HG03108 (cell line): ENCODE results near the gene PPP3CA.
"Not testable (repeated sequence)": the region's sequence is repeated elsewhere in the genome, so short reads cannot be mapped to it uniquely, and the experiment has no call there.

ENCODE experiments used
- ATAC-seq: cut with Tn5 transposase; IDR thresholded peaks from one replicate; pipeline ENCODE4 v1.9.1; 2021; ENCODE audit warnings: moderate library complexity; ENCODE audit not compliant: unreplicated experiment

Gene PPP3CA

GRCh38 chr4:101148551-101148950, 198.8 kb downstream of the PPP3CA start:
- ATAC-seq: no peak

DNA sequence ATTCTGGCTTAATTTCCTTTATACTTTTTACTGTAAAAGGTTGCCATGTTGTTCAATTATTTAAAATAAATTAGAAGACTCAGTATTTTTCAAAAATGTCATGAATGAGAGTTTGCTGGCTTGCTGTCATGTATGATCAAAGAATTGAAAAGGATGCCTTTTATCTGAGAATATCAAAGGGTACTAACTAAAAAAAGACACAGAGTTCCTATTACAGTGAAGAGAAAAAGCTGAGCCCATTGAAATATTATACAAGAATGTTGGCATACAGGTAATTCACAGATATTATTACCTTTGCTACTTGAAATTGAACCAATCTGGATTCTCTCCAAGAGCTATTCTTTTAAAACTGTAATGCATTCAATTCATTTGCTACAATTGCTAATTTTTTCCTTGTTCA, 200.0 kb downstream of the PPP3CA start:
- no peak for ATAC-seq

DNA sequence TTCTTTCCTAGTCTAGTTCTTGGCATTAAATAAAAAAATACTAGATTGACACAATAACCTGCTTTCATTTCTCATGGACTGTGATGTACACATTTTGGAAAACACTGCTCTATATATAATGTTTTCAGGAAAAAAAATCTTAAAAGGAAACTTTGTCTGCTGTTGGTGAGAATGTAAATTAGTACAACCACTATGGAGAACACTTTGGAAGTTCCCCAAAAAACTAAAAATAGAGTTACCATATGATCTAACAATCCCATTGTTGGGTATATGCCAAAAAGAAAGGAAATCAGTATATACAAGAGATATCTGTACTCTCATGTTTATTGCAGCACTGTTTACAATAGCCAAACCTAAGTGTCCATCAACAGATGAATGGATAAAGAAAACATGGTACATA, 202.3 kb downstream of the PPP3CA start:
- no peak for ATAC-seq

GRCh38 chr4:101142259-101142658, 205.1 kb downstream of the PPP3CA start:
- ATAC-seq: no peak

DNA sequence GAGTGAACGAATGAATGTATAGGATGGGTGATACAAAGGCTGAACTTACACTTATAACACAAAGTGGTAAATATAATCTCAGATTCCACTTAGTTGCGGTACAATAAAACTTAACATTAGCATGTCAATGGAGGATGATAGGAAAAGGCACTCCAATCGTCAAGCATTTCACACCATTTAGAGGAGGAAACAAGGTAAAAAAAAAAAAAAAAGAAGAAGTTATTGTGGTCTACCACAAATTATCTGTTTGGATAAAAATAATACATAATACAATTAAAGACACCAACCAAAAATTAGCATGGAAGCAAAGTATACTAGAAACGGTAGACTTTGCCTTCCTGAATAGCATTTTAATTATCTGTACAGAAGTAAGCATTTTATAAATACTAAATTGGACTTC, 205.5 kb downstream of the PPP3CA start:
- no peak for ATAC-seq

DNA sequence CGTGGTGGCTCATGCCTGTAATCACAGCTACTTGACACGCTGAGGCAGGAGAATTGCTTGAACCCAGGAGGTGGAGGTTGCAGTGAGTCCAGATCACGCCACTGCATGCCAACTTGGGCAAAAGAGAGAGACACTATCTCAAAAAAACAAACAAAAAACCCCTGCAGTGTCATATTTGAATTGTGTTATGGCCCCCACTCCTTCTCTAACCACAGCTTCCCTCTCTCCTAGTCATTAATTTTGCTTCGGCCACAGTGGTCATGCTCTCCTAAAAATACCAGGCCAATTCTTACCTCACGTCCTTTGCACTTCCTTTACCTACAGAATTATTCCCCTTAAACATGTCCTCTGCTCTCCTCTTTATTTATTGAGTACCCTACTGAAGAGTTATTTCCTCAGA, 206.1 kb downstream of the PPP3CA start:
- no peak for ATAC-seq

DNA sequence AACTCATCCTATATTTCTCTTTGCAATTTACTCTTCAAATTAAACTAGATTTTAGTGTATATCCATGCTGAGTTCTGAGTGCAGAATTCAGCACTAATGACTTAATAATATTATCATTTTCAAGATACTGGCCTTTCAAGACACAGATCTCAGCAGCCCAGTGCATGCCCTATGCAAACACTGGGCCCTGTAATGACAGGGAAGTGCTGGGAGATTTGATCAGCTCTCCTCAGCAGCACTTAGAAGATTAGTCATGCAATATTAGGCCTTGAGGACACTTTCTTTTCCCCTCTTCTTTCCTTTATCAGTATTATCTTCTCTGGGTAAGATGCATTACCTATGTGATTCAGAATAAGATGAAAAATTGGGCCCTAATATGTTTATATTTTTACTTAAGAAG, 207.1 kb downstream of the PPP3CA start:
- ATAC-seq: no peak

GRCh38 chr4:101136373-101137370, 210.7 kb downstream of the PPP3CA start:
- ATAC-seq: no peak

- ATAC-seq: peak; percentile 63
Measured at GRCh38 chr4:101135371-101136010, 211.8 kb downstream of the PPP3CA start.

- not testable (repeated sequence) for ATAC-seq
Measured at GRCh38 chr4:101131058-101131457, 216.3 kb downstream of the PPP3CA start.

GRCh38 chr4:101128898-101129297, 218.4 kb downstream of the PPP3CA start:
- not testable (repeated sequence) for ATAC-seq

GRCh38 chr4:101128473-101128872, 218.9 kb downstream of the PPP3CA start:
- ATAC-seq: no peak

- no peak for ATAC-seq
Measured at GRCh38 chr4:101127176-101127790, 220.0 kb downstream of the PPP3CA start.

DNA sequence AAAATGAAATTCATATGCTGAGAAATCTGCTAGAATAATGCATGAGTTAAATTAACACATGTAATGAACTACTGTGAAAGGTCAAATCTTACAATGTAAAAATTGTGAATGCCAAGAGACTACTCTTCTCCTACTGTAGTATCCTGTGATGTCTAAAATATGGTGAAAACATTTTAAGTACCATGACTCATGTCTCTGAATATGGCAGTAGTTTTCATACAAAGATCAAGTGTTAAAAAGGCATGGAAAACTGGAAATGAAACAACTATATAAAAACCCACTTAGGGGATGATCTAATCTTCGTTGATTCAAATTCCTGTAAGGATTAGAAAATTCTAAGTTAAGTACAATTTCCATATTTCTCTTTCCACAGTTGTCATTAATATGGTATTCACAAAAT, 221.3 kb downstream of the PPP3CA start:
- ATAC-seq: no peak

DNA sequence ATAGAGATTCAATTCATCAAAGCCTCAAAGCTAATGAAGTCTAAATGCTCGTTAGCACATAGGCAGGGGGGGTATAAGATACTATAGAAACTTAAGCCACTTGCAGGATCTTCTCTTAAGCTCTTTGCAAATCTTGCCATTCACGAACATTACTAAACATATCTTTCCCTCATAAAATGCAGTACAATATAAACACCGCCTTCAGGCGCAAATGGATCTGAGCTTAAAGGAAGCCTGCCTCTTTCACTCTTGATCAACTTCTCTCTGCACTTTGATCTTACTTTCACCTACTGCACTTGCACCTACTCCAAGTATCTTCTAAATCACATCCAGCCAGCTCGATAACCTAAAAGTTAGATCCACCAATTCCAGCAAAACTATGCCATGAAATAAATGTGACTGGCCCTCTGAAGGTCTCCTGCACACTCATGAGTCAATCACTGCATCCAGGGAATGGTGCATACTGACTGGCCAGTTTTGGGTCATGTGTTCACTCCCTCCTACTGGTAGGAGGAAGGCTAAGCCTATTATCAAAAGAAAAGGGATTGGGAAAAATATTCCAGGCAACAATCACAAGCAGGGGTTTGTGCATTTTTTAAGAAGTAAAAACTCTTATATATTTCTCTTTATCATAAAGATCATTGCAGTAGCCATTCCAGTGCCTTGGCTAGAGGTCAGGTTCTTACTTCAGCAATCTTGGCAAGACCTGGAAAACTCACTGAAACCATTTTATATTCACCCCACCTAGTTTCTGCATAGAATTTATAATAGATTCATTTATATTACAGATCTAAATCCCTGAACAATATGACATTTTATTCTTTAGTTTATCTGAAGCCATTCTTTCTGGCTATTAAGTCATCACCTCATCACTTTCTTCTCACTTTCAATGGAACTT, 222.0 kb downstream of the PPP3CA start:
- no peak for ATAC-seq

- ATAC-seq: no peak
Measured at GRCh38 chr4:101123231-101123630, 224.1 kb downstream of the PPP3CA start.

DNA sequence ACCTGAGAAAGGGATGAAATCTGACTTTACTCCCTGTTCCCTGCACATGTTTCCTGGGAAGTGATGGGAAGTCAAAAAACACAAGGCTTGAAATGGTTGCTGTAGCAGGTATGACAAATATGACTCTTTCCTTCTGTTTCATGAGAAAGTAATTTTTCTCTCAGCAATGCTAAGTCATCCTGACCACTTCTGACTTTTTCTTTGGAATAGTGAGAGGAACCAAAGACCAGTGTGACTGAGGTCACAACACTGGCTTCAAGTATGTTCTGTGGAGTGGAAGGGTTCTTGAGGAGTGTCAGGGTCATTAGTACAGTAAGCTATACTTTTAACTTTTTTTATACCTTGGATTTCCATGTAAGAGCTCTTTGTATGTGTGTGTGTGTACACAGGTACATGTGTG, 225.3 kb downstream of the PPP3CA start:
- ATAC-seq: no peak

GRCh38 chr4:101119141-101119540, 228.2 kb downstream of the PPP3CA start:
- ATAC-seq: no peak

DNA sequence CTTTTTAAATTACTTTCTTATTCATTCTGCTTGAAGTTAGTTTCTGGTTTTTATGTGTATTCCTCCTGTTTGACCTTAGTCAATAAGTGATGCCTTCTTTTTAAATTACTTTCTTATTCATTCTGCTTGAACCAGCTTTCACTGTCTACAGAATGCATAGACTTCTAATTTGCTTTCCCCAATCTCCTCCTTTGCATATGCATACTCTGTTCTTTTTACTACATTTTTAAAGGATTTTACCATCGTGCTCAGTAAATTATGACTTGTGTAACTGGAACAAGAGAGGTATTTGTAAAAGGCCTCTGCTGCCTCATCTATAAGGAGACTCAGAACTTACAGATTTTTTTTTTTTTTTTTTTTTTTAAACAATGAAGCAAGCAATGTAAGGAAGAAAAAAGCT, 228.7 kb downstream of the PPP3CA start:
- no peak for ATAC-seq

DNA sequence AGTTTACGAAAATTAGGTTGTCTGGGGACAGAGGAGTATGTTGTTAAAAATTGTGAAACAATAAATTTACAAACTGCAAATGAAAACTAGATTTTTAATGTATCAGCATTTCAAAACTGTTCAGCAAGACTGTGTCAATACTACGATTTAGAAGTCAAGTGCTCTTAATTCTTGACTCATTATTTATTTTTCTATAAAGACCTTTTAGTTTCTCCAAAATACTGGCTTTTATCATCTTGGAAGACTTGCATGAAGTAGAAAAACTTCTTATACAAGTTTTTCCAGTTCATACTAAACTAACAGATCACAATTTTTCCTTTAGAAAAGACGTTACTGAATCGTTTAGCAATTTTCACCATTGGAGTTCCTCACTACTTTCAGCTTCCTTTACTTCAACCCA, 231.4 kb downstream of the PPP3CA start:
- ATAC-seq: no peak

DNA sequence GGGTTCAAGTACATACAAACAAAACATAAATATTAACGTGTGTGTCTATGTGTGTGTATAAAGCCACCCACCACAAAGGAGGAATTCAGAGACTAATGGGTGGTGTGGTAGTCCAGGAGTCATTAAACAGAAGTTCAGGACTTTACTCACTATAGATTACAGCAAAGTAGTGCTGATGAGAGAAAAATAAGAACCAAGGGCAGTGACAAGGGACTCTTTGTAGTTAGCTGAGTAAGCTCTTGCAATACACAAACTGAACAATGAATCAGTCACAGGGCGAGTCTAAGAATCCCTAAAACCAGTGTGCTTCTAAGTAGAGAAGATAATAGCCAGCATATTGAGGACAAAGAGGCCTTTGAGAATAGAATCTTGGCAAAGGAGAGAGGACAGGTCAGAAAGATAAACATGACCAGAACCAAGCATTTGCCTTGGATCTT, 232.4 kb downstream of the PPP3CA start:
- no peak for ATAC-seq
